CD4-positive, alpha-beta T cell (primary cell): ENCODE data around the gene NOVA1. TPM values are rescaled to one million over a fixed set of nuclear protein-coding genes. Genes with fewer than 3 reads are reported as not detected.

Source experiments
- ATAC-seq: fragments of 200-7000 bp; cut with Tn5 transposase; one replicate; pipeline ENCODE4 v1.10.0; 2022; ENCODE audit warnings: mild to moderate bottlenecking; ENCODE audit not compliant: poor library complexity
- CTCF ChIA-PET: fragments of 350-600 bp; sonication (Branson Sonifier 250); formaldehyde crosslinking; loops from one replicate; lab custom pipeline; 2021; ENCODE audit warnings: antibody characterized with exemption, inconsistent platforms; lab: Charles Lee
- POLR2A ChIA-PET: fragments of 350-600 bp; sonication (Branson Sonifier 250); formaldehyde crosslinking; loops from one replicate; lab custom pipeline; 2021; ENCODE audit warnings: antibody characterized with exemption, inconsistent platforms; lab: Charles Lee
- DNase-seq, 14 experiments: peaks; one replicate each; pipeline ENCODE4 v3.0.0-alpha.2; 2013 to 2020; ENCODE audit warnings: mixed read lengths in 2 of 14
- H3K27ac ChIP-seq, 2 donors: one replicate each; pipeline versions ENCODE4 v1.5.1 to v1.7.0; 2013; ENCODE audit warnings: low read length in 2 of 2, low read depth in 1 of 2, mild to moderate bottlenecking in 1 of 2
- H3K27me3 ChIP-seq, 2 experiments: 1 replicate in 1 of 2; 2 replicates in 1 of 2; pipeline versions ENCODE4 v1.6.1 to v1.7.0; 2013; ENCODE audit warnings: low read length in 2 of 2, control low read depth in 1 of 2, mild to moderate bottlenecking in 1 of 2, moderate library complexity in 1 of 2; ENCODE audit not compliant: insufficient read depth in 2 of 2, control insufficient read depth in 1 of 2
- H3K36me3 ChIP-seq: one replicate; pipeline ENCODE4 v1.6.1; 2013; ENCODE audit warnings: low read length, control low read depth; ENCODE audit not compliant: insufficient read depth
- H3K4me1 ChIP-seq: one replicate; pipeline ENCODE4 v1.6.1; 2013; ENCODE audit warnings: low read length, control low read depth; ENCODE audit not compliant: insufficient read depth
- H3K4me3 ChIP-seq: one replicate; pipeline ENCODE4 v1.5.1; 2013; ENCODE audit warnings: mild to moderate bottlenecking, low read length, moderate library complexity
- H3K9me3 ChIP-seq, 2 experiments: 1 replicate in 1 of 2; 2 replicates in 1 of 2; pipeline versions ENCODE4 v1.6.1 to v1.7.0; 2013; ENCODE audit warnings: low read length in 2 of 2, mild to moderate bottlenecking in 2 of 2, control low read depth in 1 of 2, moderate library complexity in 1 of 2; ENCODE audit not compliant: control insufficient read depth in 1 of 2, insufficient read depth in 1 of 2
- H3K27ac Mint-ChIP-seq: one replicate; pipeline ENCODE4 v1.8.0; 2020; ENCODE audit warnings: mixed read lengths
- H3K27me3 Mint-ChIP-seq: one replicate; pipeline ENCODE4 v1.8.0; 2021; ENCODE audit warnings: mixed read lengths
- H3K36me3 Mint-ChIP-seq: one replicate; pipeline ENCODE4 v1.8.0; 2021; ENCODE audit warnings: low read depth, mixed read lengths
- H3K4me1 Mint-ChIP-seq: one replicate; pipeline ENCODE4 v1.8.0; 2021; ENCODE audit warnings: low read depth, mixed read lengths
- H3K4me3 Mint-ChIP-seq: one replicate; pipeline ENCODE4 v1.8.0; 2020; ENCODE audit warnings: mild to moderate bottlenecking, mixed read lengths
- H3K9me3 Mint-ChIP-seq: one replicate; pipeline ENCODE4 v1.8.0; 2020; ENCODE audit warnings: mixed read lengths
- intact Hi-C, 2 experiments: fragments of 100-400 bp; cut with DNase I in 1 of 2; cut with micrococcal nuclease in 1 of 2; formaldehyde crosslinking; loops; one replicate each; pipeline versions ENCODE4 v1.15.1 to v1.9.0; 2023 to 2025; cut with DNase I, micrococcal nuclease
- total RNA-seq, 174 experiments: library from RNA in 2 of 174; stranded (reverse) in 2 of 174; gene quantifications; one replicate each; pipeline ENCODE4 v1.2.3 and lab custom pipeline; 2021 to 2026
- TF ChIP-seq, protein P1 (sequence below): fragments of 200-600 bp; IDR thresholded peaks from one replicate; pipeline ENCODE4 v1.8.0; 2022; ENCODE audit warnings: antibody characterized with exemption, mild to moderate bottlenecking

NOVA1 gene
- total RNA-seq, 2 experiments from 2014 or later = 0.14 TPM; not detected in 1

DNA sequence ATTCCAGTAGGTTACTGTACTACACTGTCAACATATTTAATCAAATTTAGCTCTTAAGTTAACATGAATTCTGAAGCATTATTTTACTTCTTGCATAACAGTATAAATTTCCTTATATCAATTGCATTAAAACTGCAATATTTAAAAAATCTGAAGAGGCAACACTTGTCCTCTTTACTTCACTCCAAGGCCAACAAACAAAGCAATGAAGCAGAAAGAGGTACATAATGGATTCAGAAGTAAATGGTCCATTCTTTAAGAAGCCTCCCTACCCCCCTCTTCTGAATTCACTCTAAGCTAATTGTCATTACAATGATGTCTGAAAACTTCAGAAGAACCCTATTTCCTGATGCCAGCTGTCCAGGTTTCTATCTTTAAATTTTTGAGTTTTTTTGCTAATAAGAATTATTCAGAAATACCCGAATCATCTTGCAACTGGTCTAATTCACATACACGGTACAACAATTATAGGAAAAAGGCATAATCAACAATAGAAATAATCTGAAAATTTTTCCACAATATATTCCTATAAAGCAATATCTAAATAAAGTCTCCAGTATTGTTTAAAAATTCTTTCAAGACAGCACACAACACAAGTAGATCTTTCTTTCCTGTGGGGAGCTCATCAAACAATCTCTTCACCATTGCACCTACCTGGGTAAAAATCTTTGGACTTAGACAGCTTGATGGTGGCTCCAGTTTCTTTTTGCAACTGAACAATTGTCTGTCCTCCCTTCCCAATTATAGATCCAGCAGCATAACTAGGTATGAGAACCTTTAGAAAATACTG, 2.9 kb downstream of the NOVA1 start:
- H3K36me3 Mint-ChIP-seq = no peaks in the 10 kb centered on the region
- peaks cover 5% of the 10 kb centered on the region for H3K4me1 Mint-ChIP-seq
- peaks cover 41% of the 10 kb centered on the region for H3K27me3 Mint-ChIP-seq
- H3K4me1 ChIP-seq = no peaks in the 10 kb centered on the region
- no peak overlapping the region for H3K27ac Mint-ChIP-seq
- no peaks in the 10 kb centered on the region for H3K36me3 ChIP-seq
- no peak for DNase-seq
- H3K4me3 Mint-ChIP-seq = no peak overlapping the region
- intact Hi-C loops = no loop called here
- no peaks in the 10 kb centered on the region for H3K9me3 Mint-ChIP-seq
- no peak for ATAC-seq
- H3K4me3 ChIP-seq = no peak overlapping the region
- CTCF ChIA-PET = interaction anchor here (1.4 kb wide), 1 partner anchor 14 kb away, joined by 3 read pairs; no protein-coding TSS in a partner anchor
- peaks cover 22 to 27% of the 10 kb centered on the region in 2 experiments for H3K27me3 ChIP-seq
- H3K9me3 ChIP-seq = peaks cover 0 to 16% of the 10 kb centered on the region in 2 experiments
- POLR2A ChIA-PET = no interaction called here
- H3K27ac ChIP-seq = no peak overlapping the region
- TF ChIP-seq, protein P1, sequence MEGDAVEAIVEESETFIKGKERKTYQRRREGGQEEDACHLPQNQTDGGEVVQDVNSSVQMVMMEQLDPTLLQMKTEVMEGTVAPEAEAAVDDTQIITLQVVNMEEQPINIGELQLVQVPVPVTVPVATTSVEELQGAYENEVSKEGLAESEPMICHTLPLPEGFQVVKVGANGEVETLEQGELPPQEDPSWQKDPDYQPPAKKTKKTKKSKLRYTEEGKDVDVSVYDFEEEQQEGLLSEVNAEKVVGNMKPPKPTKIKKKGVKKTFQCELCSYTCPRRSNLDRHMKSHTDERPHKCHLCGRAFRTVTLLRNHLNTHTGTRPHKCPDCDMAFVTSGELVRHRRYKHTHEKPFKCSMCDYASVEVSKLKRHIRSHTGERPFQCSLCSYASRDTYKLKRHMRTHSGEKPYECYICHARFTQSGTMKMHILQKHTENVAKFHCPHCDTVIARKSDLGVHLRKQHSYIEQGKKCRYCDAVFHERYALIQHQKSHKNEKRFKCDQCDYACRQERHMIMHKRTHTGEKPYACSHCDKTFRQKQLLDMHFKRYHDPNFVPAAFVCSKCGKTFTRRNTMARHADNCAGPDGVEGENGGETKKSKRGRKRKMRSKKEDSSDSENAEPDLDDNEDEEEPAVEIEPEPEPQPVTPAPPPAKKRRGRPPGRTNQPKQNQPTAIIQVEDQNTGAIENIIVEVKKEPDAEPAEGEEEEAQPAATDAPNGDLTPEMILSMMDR = no peak

DNA sequence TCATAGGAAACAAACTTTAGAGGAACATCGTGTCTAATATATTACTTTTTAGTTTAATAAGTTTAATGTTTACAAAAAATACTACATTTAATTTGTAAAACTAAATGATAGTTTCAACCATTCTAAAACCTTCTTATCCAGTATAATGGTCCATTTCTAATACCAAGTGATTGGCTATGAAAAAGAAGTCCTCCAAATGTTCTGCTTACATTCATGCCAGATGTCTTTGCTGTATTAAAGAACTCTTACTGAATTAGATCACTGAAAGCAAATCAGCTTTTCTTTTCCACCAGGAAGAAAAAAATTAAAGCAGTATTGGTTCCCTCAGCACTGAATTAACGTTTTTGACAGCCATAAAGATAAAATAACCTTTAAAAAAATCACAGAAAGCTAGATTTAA, 3.7 kb downstream of the NOVA1 start:
- H3K27me3 ChIP-seq = peaks cover 20 to 21% of the 10 kb centered on the region in 2 experiments
- ATAC-seq (no peak), DNase-seq (no peak)
- peaks cover 33% of the 10 kb centered on the region for H3K27me3 Mint-ChIP-seq
- intact Hi-C loops = no loop called here
- H3K9me3 Mint-ChIP-seq = no peaks in the 10 kb centered on the region
- no peak overlapping the region for H3K4me3 Mint-ChIP-seq
- TF ChIP-seq, protein P1 = no peak
- no peaks in the 10 kb centered on the region for H3K4me1 ChIP-seq
- H3K27ac ChIP-seq = no peak overlapping the region
- H3K4me3 ChIP-seq = no peak overlapping the region
- CTCF ChIA-PET = no interaction called here
- no peaks in the 10 kb centered on the region for H3K36me3 ChIP-seq
- POLR2A ChIA-PET = no interaction called here
- peaks cover 5% of the 10 kb centered on the region for H3K4me1 Mint-ChIP-seq
- no peaks in the 10 kb centered on the region for H3K36me3 Mint-ChIP-seq
- peaks cover 0 to 16% of the 10 kb centered on the region in 2 experiments for H3K9me3 ChIP-seq
- no peak overlapping the region for H3K27ac Mint-ChIP-seq

DNA sequence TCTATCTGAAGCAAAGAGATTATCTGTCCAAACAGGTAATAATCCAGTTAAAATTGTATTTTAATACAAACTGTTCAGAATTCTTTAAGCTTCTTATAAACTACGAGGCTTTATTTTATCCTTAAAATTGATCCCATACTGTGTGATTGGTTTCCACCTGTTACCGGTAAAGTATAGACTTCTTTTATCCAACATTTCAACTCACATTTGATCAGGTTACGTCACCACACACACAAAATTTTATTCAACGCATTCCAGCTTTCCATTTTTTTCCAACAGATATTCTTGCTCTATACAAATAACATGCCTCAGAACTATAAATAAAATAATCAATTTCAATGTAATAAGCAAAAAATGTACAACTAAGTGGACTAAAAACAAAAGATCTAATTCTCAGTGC, 4.5 kb downstream of the NOVA1 start:
- POLR2A ChIA-PET = no interaction called here
- no peaks in the 10 kb centered on the region for H3K4me1 ChIP-seq
- no peaks in the 10 kb centered on the region for H3K36me3 Mint-ChIP-seq
- peaks cover 25% of the 10 kb centered on the region for H3K27me3 Mint-ChIP-seq
- H3K9me3 Mint-ChIP-seq = no peaks in the 10 kb centered on the region
- H3K9me3 ChIP-seq = peaks cover 0 to 14% of the 10 kb centered on the region in 2 experiments
- CTCF ChIA-PET = no interaction called here
- no peak overlapping the region for H3K4me3 Mint-ChIP-seq
- no peak overlapping the region for H3K27ac Mint-ChIP-seq
- ATAC-seq (no peak), DNase-seq (no peak)
- intact Hi-C loops = no loop called here
- no peaks in the 10 kb centered on the region for H3K36me3 ChIP-seq
- TF ChIP-seq, protein P1 = no peak
- peaks cover 5% of the 10 kb centered on the region for H3K4me1 Mint-ChIP-seq
- H3K27me3 ChIP-seq = peaks cover 12 to 13% of the 10 kb centered on the region in 2 experiments
- no peak overlapping the region for H3K4me3 ChIP-seq
- no peak overlapping the region for H3K27ac ChIP-seq
